ENCODE results near the gene TMEM158.

The TMEM158 gene

GRCh38 chr3:45226206-45226915 is at the start of gene TMEM158:
TMEM158 (minus strand) TSS chr3:45226287; CDS start chr3:45226027, 260 bp downstream.
- DNase-seq: peak; percentile 77

GRCh38 chr3:45275006-45275704 is 49.1 kb upstream of the TMEM158 start:
- DNase-seq: no peak

- DNase-seq: no peak
Observed at GRCh38 chr3:45273681-45274515, 47.8 kb upstream of the TMEM158 start.

- DNase-seq: no peak
Observed at GRCh38 chr3:45272828-45273470, 46.9 kb upstream of the TMEM158 start.

- DNase-seq: no peak
Observed at GRCh38 chr3:45272032-45272810, 46.1 kb upstream of the TMEM158 start.

GRCh38 chr3:45269952-45270351 is 43.9 kb upstream of the TMEM158 start:
- no peak for DNase-seq

GRCh38 chr3:45267097-45267496 is 41.0 kb upstream of the TMEM158 start:
- DNase-seq: no peak

- DNase-seq: no peak
Observed at GRCh38 chr3:45261333-45262110, 35.4 kb upstream of the TMEM158 start.

- DNase-seq: no peak
Observed at GRCh38 chr3:45259133-45259532, 33.0 kb upstream of the TMEM158 start.

GRCh38 chr3:45258317-45258716 is 32.2 kb upstream of the TMEM158 start:
- no peak for DNase-seq

- no peak for DNase-seq
Observed at GRCh38 chr3:45253316-45253715, 27.2 kb upstream of the TMEM158 start.

- DNase-seq: no peak
Observed at GRCh38 chr3:45252826-45253225, 26.7 kb upstream of the TMEM158 start.

- no peak for DNase-seq
Observed at GRCh38 chr3:45249391-45249790, 23.3 kb upstream of the TMEM158 start.

GRCh38 chr3:45246241-45246640 is 20.2 kb upstream of the TMEM158 start:
- DNase-seq: no peak

GRCh38 chr3:45244356-45244755 is 18.3 kb upstream of the TMEM158 start:
- DNase-seq: no peak

- DNase-seq: no peak
Observed at GRCh38 chr3:45241206-45241605, 15.1 kb upstream of the TMEM158 start.

GRCh38 chr3:45240292-45240691 is 14.2 kb upstream of the TMEM158 start:
- no peak for DNase-seq

GRCh38 chr3:45239254-45239653 is 13.2 kb upstream of the TMEM158 start:
- DNase-seq: no peak

GRCh38 chr3:45236964-45237363 is 10.9 kb upstream of the TMEM158 start:
- DNase-seq: no peak

GRCh38 chr3:45235409-45235808 is 9.3 kb upstream of the TMEM158 start:
- DNase-seq: no peak

- DNase-seq: no peak
Observed at GRCh38 chr3:45234250-45234649, 8.2 kb upstream of the TMEM158 start.
